GM21526 (cell line): ENCODE results near the gene CBFA2T2.
"Not testable (repeated sequence)": the region's sequence is repeated elsewhere in the genome, so short reads cannot be mapped to it uniquely, and the experiment has no call there.

Experiments
- ATAC-seq: cut with Tn5 transposase; IDR thresholded peaks from one replicate; pipeline ENCODE4 v1.9.1; 2021; ENCODE audit warnings: moderate library complexity; ENCODE audit not compliant: unreplicated experiment, low FRiP score

CBFA2T2 gene

DNA sequence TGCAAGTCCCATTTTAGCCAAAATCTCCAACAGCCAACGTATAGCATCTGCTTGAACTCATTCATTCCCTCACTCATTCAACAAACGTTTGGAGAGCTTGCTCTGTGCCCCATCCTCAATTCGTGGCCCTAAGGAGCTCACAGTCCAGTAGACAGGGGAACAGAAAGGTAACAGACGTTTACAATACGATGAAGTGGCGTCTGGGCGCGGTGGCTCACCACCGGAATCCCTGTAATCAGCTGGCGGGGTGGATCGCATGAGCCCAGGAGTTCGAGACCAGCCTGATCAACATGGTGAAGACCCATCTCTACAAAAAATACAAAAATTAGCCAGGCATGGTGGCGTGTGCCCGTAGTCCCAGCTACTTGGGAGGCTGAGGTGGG lies 197.1 kb downstream of the CBFA2T2 start:
- ATAC-seq: no peak

DNA sequence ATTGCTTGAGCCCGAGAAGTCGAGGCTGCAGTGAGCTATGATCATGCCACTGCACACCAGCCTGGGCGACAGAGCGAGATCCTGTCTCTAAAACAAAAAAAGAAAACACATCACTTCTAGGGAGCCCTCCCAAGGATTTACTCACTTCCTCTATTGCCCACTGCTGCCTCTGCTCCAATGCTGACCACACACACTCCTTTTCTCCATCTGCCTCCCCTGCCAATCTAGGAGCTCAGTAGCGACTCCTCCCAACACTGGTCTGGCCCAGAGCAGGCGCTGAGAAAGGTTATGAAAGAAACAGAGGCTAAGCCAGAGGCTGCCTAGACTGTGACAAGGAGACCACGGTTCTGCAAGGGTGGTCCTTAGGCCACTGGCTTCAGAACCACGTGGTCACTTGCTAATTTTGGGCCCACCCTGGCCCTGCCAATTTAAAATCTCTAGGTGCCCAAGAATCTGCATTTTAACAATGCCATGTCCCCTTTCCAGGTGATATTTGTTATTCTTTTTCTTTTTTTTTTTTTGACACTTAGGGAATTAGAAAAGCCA lies 197.5 kb downstream of the CBFA2T2 start:
- no peak for ATAC-seq

- no peak for ATAC-seq
Measured at GRCh38 chr20:33687993-33688937, 198.4 kb downstream of the CBFA2T2 start.

GRCh38 chr20:33688938-33689424 lies 199.1 kb downstream of the CBFA2T2 start:
- ATAC-seq: no peak

DNA sequence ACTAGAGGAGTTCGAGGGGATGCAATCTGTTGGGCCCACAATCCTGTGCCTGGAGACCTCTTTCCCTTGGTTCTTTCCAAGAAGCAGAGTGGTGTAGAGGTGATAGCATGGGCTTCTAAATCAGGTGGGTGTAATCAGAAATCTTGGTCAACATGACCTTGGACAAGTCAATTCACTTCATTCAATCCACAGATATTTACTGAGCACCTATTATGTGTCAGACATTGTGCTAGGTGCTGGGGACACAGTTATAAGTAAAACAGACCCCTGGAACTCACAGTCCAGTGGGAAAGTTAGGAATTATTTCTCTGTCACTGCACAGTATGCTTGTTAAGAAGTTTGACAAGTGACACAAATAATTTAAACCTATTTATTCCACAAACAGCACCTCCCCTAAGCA lies 199.6 kb downstream of the CBFA2T2 start:
- no peak for ATAC-seq

GRCh38 chr20:33689973-33690372 lies 200.1 kb downstream of the CBFA2T2 start:
- no peak for ATAC-seq

DNA sequence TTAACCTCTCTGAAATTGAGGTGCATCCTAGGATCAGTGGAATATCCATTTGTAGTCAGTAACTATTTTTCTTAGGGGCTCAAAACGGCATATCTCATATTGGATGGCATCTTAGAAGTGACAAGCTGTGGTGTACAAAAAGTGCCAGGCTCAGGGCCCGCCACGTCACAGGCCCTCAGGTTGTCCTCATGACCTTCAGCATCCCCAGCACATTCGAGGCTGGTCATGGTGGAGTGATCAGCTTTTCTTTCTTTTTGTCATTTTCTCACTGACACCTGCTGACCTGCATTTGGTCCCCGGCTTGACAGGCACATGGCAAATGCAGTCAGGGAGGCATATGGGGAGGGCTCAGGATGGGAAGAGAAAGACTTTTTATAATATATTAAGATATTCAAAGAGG lies 203.4 kb downstream of the CBFA2T2 start:
- no peak for ATAC-seq

GRCh38 chr20:33693741-33694638 lies 204.1 kb downstream of the CBFA2T2 start:
- no peak for ATAC-seq

DNA sequence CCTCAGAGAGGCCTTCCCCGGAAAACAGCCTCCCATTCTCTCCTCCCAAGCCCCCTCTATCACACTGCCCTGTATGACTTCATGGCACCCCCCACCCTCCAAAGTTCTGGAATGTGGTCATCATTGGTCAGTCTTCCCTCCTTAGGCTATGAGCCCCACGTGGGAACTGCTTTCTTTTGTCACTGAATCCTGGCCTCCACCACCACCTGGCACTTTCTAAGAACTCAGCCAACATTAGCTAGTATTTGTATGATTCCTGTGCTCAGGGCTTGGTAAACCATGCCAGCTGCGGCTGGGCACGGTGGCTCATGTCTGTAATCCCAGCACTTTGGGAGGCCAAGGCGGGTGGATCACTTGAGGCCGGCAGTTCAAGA lies 204.7 kb downstream of the CBFA2T2 start:
- ATAC-seq: no peak

DNA sequence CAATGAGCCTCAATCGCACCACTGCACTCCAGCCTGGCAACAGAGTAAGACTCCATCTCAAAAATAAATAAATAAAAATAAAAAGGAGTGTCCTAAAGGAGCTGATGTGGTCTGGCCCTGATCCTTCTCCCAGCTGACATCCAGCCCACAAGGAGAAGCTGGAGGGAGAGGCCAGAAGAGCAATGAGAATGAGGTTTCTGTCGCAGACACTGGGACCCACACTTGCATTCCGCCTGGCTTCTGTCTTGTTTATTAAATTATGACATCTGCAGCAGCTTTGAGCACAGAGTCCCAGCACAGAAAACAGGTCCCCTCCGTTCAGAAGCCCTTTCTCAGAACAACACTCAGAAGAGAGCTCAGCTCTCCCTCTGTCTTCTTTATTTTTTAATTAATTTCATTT lies 206.6 kb downstream of the CBFA2T2 start:
- ATAC-seq: no peak

DNA sequence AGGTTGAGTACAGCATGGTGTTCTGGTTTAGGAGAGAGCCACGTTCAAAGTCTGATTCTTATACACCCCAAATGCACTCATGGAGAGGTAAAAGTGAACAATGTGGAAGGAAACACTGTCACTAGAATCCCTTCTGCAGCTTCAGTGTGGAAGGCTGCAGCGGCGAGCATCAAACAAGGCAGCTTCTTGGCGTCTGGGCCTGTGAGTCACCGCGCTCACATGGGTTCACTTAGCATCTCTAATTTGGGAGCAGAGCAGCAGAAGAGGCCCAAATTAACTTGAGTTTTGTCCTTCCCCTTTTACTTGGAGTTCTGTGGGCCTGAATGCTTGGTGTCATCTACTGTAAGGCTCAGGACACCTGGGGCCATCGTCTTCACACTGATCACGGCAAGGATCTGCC lies 207.2 kb downstream of the CBFA2T2 start:
- no peak for ATAC-seq

- ATAC-seq: not testable (repeated sequence)
Measured at GRCh38 chr20:33698966-33699365, 209.1 kb downstream of the CBFA2T2 start.
